Neural crest cell (in vitro differentiated cells): Measurements from ENCODE around the gene PAGE1. TPM values are rescaled to one million over a fixed set of nuclear protein-coding genes. Genes with fewer than 3 reads are reported as not detected.

ENCODE experiments used
- DNase-seq: peaks from one replicate; pipeline ENCODE4 v3.0.0; 2021; ENCODE audit warnings: low read depth, mixed read lengths, low spot score
- H3K27ac Mint-ChIP-seq: one replicate; pipeline ENCODE4 v1.8.0; 2021; ENCODE audit warnings: mild to moderate bottlenecking, mixed read lengths; ENCODE audit not compliant: unreplicated experiment
- H3K27me3 Mint-ChIP-seq: 2 replicates; pipeline ENCODE4 v1.8.0; 2021; ENCODE audit warnings: low read depth, mild to moderate bottlenecking, mixed read lengths
- H3K36me3 Mint-ChIP-seq: 2 replicates; pipeline ENCODE4 v1.8.0; 2021; ENCODE audit warnings: low read depth, mild to moderate bottlenecking, mixed read lengths
- H3K4me1 Mint-ChIP-seq: 2 replicates; pipeline ENCODE4 v1.8.0; 2021; ENCODE audit warnings: mixed read lengths
- H3K4me3 Mint-ChIP-seq: one replicate; pipeline ENCODE4 v1.8.0; 2021; ENCODE audit warnings: mild to moderate bottlenecking, mixed read lengths
- H3K9me3 Mint-ChIP-seq: 2 replicates; pipeline ENCODE4 v1.8.0; 2021; ENCODE audit warnings: mixed read lengths
- CTCF ChIP-seq: fragments of 200-600 bp; sonication (generic); conservative IDR thresholded peaks from 2 replicates; pipeline ENCODE4 v1.5.0; 2021; ENCODE audit warnings: antibody characterized with exemption, mild to moderate bottlenecking
- total RNA-seq: library from RNA; stranded (reverse); gene quantifications from 2 replicates; pipeline ENCODE4 v1.2.1, GENCODE V29; 2021

PAGE1 gene
- total RNA-seq, 1 donor from 2014 or later, result not detected

- TF ChIP-seq CTCF, result no peak
- Mint-ChIP-seq H3K4me3 (no peak overlapping the region), H3K36me3 (no peaks in the 10 kb centered on the region), H3K27me3 (no peaks in the 10 kb centered on the region), H3K9me3 (no peaks in the 10 kb centered on the region), H3K27ac (no peak overlapping the region), H3K4me1 (no peaks in the 10 kb centered on the region)
- no peak for DNase-seq
These were observed 5.5 kb upstream of the PAGE1 start for GRCh38 chrX:49701323-49701722.

- TF ChIP-seq CTCF, result no peak
- Mint-ChIP-seq H3K27me3 (peaks cover 4% of the 10 kb centered on the region), H3K4me3 (no peak overlapping the region), H3K4me1 (no peaks in the 10 kb centered on the region), H3K27ac (peak overlapping the region; percentile 86), H3K9me3 (peaks cover 10% of the 10 kb centered on the region), H3K36me3 (no peaks in the 10 kb centered on the region)
- DNase-seq, result no peak
These were observed 20.6 kb downstream of the PAGE1 start for GRCh38 chrX:49675075-49675719.

GRCh38 chrX:49673394-49673793 lies 22.4 kb downstream of the PAGE1 start:
- peaks cover 4% of the 10 kb centered on the region for H3K27me3 Mint-ChIP-seq
- no peaks in the 10 kb centered on the region for H3K4me1 Mint-ChIP-seq
- no peaks in the 10 kb centered on the region for H3K36me3 Mint-ChIP-seq
- H3K9me3 Mint-ChIP-seq, result peaks cover 8% of the 10 kb centered on the region
- no peak overlapping the region for H3K4me3 Mint-ChIP-seq
- no peak overlapping the region for H3K27ac Mint-ChIP-seq
- DNase-seq, result no peak
- no peak for TF ChIP-seq CTCF

GRCh38 chrX:49664824-49665223 lies 31.0 kb downstream of the PAGE1 start:
- no peaks in the 10 kb centered on the region for H3K27me3 Mint-ChIP-seq
- H3K4me1 Mint-ChIP-seq, result no peaks in the 10 kb centered on the region
- no peak for DNase-seq
- peaks cover 6% of the 10 kb centered on the region for H3K9me3 Mint-ChIP-seq
- H3K36me3 Mint-ChIP-seq, result no peaks in the 10 kb centered on the region
- H3K27ac Mint-ChIP-seq, result no peak overlapping the region
- H3K4me3 Mint-ChIP-seq, result no peak overlapping the region
- TF ChIP-seq CTCF, result no peak

- Mint-ChIP-seq H3K27ac (no peak overlapping the region), H3K9me3 (peaks cover 4% of the 10 kb centered on the region), H3K27me3 (no peaks in the 10 kb centered on the region), H3K36me3 (no peaks in the 10 kb centered on the region), H3K4me1 (no peaks in the 10 kb centered on the region), H3K4me3 (no peak overlapping the region)
- no peak for DNase-seq
- no peak for TF ChIP-seq CTCF
These were observed 33.9 kb downstream of the PAGE1 start for GRCh38 chrX:49661881-49662280.
